ENCODE results near the gene IQCM.

The IQCM gene

GRCh38 chr4:149719806-149720205, 95.8 kb downstream of the IQCM start:
- no peaks in the 10 kb centered on the region for H3K27me3 ChIP-seq (ENCODE audit: insufficient read depth, poor library complexity, severe bottlenecking)
- H3K27ac ChIP-seq (replicated peaks): no peak overlapping the region
- no peak for DNase-seq (ENCODE audit: low read depth in 1 of 2, low spot score in 1 of 2)
- TF ChIP-seq CTCF (IDR thresholded peaks at IDR 0.05; ENCODE audit: insufficient read depth, low read length) (no peak), REST (IDR thresholded peaks at IDR 0.05; ENCODE audit: insufficient replicate concordance, low read depth) (no peak), GABPA (IDR thresholded peaks at IDR 0.05; ENCODE audit: low read depth) (no peak), POLR2AphosphoS5 (IDR thresholded peaks at IDR 0.05; ENCODE audit: low read depth) (no peak), SPI1 (IDR thresholded peaks at IDR 0.05; ENCODE audit: borderline replicate concordance, low read depth) (no peak)
- no peak overlapping the region for H3K4me3 ChIP-seq (replicated peaks; ENCODE audit: insufficient read depth, low read length)

- no peak for TF ChIP-seq REST (IDR thresholded peaks at IDR 0.05; ENCODE audit: insufficient replicate concordance, low read depth)
- no peak for TF ChIP-seq CTCF (IDR thresholded peaks at IDR 0.05; ENCODE audit: insufficient read depth, low read length)
- no peak for TF ChIP-seq POLR2AphosphoS5 (IDR thresholded peaks at IDR 0.05; ENCODE audit: low read depth)
- no peak for TF ChIP-seq SPI1 (IDR thresholded peaks at IDR 0.05; ENCODE audit: borderline replicate concordance, low read depth)
- TF ChIP-seq GABPA (IDR thresholded peaks at IDR 0.05; ENCODE audit: low read depth): no peak
- Histone ChIP-seq H3K27ac (replicated peaks) (no peak overlapping the region), H3K4me3 (replicated peaks; ENCODE audit: insufficient read depth, low read length) (no peak overlapping the region), H3K27me3 (ENCODE audit: insufficient read depth, poor library complexity, severe bottlenecking) (no peaks in the 10 kb centered on the region)
- DNase-seq (ENCODE audit: low read depth in 1 of 2, low spot score in 1 of 2): no peak
Measured at GRCh38 chr4:149719357-149719756, 96.3 kb downstream of the IQCM start.

GRCh38 chr4:149718500-149718899, 97.1 kb downstream of the IQCM start:
- no peak for DNase-seq (ENCODE audit: low read depth in 1 of 2, low spot score in 1 of 2)
- no peak overlapping the region for H3K4me3 ChIP-seq (replicated peaks; ENCODE audit: insufficient read depth, low read length)
- no peak for TF ChIP-seq POLR2AphosphoS5 (IDR thresholded peaks at IDR 0.05; ENCODE audit: low read depth)
- no peak for TF ChIP-seq SPI1 (IDR thresholded peaks at IDR 0.05; ENCODE audit: borderline replicate concordance, low read depth)
- no peak for TF ChIP-seq CTCF (IDR thresholded peaks at IDR 0.05; ENCODE audit: insufficient read depth, low read length)
- TF ChIP-seq REST (IDR thresholded peaks at IDR 0.05; ENCODE audit: insufficient replicate concordance, low read depth): no peak
- no peak for TF ChIP-seq GABPA (IDR thresholded peaks at IDR 0.05; ENCODE audit: low read depth)
- no peaks in the 10 kb centered on the region for H3K27me3 ChIP-seq (ENCODE audit: insufficient read depth, poor library complexity, severe bottlenecking)
- no peak overlapping the region for H3K27ac ChIP-seq (replicated peaks)

Data from HL-60 (cell line).